Tibial artery (tissue), 4 donors: Measurements from ENCODE around the gene AMDHD1.

ENCODE experiments used
- DNase-seq, 2 donors: peaks; one replicate each; pipeline ENCODE4 v3.0.0-alpha.2; 2019
- H3K27ac ChIP-seq, 2 donors: fragments of 200-600 bp; sonication (generic) in 1 of 2; 1 replicate in 1 of 2; 2 replicates in 1 of 2; pipeline ENCODE4 v1.5.1; 2018 to 2019; ENCODE audit warnings: mild to moderate bottlenecking in 1 of 2
- H3K27me3 ChIP-seq, 2 donors: fragments of 200-600 bp; sonication (generic) in 1 of 2; one replicate each; pipeline versions ENCODE4 v1.5.1 to v1.6.0; 2016 to 2019
- H3K36me3 ChIP-seq, 3 donors: fragments of 200-600 bp; sonication (generic) in 2 of 3; one replicate each; pipeline ENCODE4 v1.5.1; 2016 to 2019; ENCODE audit warnings: mild to moderate bottlenecking in 2 of 3
- H3K4me1 ChIP-seq, 4 donors: fragments of 200-600 bp; sonication (generic) in 2 of 4; 1 replicate in 3 of 4; 2 replicates in 1 of 4; pipeline ENCODE4 v1.5.1; 2016 to 2019
- H3K4me3 ChIP-seq, 2 donors: fragments of 200-600 bp; sonication (generic) in 1 of 2; 1 replicate in 1 of 2; 2 replicates in 1 of 2; pipeline ENCODE4 v1.5.1; 2018 to 2019; ENCODE audit warnings: mild to moderate bottlenecking in 2 of 2
- H3K9me3 ChIP-seq, 3 donors: fragments of 200-600 bp; sonication (generic) in 1 of 3; one replicate each; pipeline ENCODE4 v1.5.1; 2016 to 2019
- intact Hi-C: fragments of 100-400 bp; cut with DNase I; formaldehyde crosslinking; loops from one replicate; pipeline ENCODE4 v1.15.0; 2023; ENCODE audit warnings: low total_unique reads
- TF ChIP-seq, protein P1 (sequence below), 2 experiments: fragments of 200-600 bp in 1 of 2; fragments of 450-650 bp in 1 of 2; IDR thresholded peaks; one replicate each; pipeline ENCODE4 v1.5.1; 2017 to 2019; ENCODE audit warnings: antibody characterized with exemption in 2 of 2, mild to moderate bottlenecking in 1 of 2, moderate library complexity in 1 of 2

AMDHD1 gene

DNA sequence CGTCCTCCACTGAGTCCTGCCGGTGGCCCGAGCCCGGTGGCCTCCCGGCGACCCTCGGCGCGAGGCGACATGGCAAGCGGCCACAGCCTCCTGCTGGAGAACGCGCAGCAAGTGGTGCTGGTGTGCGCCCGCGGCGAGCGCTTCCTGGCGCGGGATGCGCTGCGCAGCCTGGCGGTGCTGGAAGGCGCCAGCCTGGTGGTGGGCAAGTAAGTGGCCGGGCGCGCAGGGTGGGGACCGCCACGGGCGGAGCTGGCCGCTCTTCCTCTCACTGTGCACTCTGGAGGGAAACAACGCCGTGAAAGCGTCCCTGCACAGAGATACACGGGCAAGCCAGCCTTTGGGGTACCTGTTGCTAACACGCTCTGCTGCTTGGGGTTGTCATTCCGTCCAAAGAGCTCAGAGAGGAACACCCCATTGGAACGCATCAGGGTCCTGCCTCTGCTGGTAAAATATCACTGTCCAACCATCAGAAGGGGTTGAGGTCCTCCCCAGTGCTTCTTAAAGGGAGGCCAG, at the start of gene AMDHD1:
Gene AMDHD1, plus strand, starts transcription at position 2 of the 513 bp plus-strand sequence. Its CDS starts 68 bp downstream, at position 70.
- Histone ChIP-seq H3K27ac (peak within 1 kb of the TSS; percentile 66 to 70), H3K4me1 (peaks cover 0 to 15% (median 4%) of the 10 kb centered on the region in 4 donors), H3K36me3 (no peaks in the 10 kb centered on the region), H3K4me3 (peak within 1 kb of the TSS; percentile 71 to 77), H3K27me3 (no peaks in the 10 kb centered on the region), H3K9me3 (no peaks in the 10 kb centered on the region)
- peak; percentile 27 to 69 for DNase-seq
- TF ChIP-seq, protein P1, sequence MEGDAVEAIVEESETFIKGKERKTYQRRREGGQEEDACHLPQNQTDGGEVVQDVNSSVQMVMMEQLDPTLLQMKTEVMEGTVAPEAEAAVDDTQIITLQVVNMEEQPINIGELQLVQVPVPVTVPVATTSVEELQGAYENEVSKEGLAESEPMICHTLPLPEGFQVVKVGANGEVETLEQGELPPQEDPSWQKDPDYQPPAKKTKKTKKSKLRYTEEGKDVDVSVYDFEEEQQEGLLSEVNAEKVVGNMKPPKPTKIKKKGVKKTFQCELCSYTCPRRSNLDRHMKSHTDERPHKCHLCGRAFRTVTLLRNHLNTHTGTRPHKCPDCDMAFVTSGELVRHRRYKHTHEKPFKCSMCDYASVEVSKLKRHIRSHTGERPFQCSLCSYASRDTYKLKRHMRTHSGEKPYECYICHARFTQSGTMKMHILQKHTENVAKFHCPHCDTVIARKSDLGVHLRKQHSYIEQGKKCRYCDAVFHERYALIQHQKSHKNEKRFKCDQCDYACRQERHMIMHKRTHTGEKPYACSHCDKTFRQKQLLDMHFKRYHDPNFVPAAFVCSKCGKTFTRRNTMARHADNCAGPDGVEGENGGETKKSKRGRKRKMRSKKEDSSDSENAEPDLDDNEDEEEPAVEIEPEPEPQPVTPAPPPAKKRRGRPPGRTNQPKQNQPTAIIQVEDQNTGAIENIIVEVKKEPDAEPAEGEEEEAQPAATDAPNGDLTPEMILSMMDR (IDR thresholded peaks at IDR 0.05): peak in 1 of 2 experiments; percentile 37
- intact Hi-C loops: loop anchor here (10.0 kb wide), 1 partner anchor 89 kb away; the partner anchor contains the start of gene SNRPF

DNA sequence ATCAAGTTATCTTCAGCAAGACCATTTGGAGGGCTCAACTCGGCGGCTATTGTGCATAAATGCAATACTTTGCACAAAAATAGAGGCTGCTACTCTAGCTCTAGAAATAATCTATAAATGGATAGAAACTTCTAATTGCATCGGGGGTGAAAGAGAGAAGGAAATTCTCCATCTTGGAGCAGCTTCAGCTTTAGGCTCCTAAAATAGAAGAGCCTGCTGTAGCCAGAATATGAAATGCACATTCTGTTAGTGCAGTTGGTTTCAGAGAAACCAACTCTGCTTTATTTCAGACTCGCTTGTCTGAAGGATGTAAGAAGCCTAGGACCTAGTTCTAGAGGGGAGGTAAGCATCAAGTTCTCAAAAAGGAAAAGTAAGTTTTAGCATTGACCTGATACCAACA, 46.3 kb upstream of the AMDHD1 start:
- Histone ChIP-seq H3K4me3 (no peak overlapping the region), H3K27me3 (no peaks in the 10 kb centered on the region), H3K4me1 (no peaks in the 10 kb centered on the region), H3K27ac (no peak overlapping the region), H3K36me3 (no peaks in the 10 kb centered on the region), H3K9me3 (no peaks in the 10 kb centered on the region)
- DNase-seq: no peak
- TF ChIP-seq, protein P1 (IDR thresholded peaks at IDR 0.05): no peak
- intact Hi-C loops: no loop called here

DNA sequence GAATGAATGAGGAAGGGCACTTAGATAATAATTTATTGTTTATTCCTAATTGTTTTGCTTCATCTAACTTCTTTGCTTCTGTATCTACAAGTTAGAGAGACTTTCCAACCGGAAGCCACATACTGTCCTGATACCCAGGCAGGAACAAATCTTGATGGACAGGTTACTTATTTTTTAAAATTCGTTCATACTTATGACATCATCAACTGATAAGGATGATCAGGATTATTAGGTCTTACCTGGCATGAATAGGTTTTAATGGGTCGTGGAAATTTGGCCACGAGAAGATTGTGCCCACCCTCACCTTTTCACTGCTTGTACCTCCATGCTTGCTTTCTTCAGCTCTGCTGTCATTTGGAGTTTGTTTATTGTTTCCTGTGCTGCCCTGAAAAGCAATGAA, 45.0 kb upstream of the AMDHD1 start:
- no peaks in the 10 kb centered on the region for H3K36me3 ChIP-seq
- no peaks in the 10 kb centered on the region for H3K4me1 ChIP-seq
- TF ChIP-seq, protein P1 (IDR thresholded peaks at IDR 0.05): no peak
- H3K27me3 ChIP-seq: no peaks in the 10 kb centered on the region
- H3K27ac ChIP-seq: no peak overlapping the region
- H3K4me3 ChIP-seq: no peak overlapping the region
- DNase-seq: no peak
- intact Hi-C loops: no loop called here
- H3K9me3 ChIP-seq: no peaks in the 10 kb centered on the region

DNA sequence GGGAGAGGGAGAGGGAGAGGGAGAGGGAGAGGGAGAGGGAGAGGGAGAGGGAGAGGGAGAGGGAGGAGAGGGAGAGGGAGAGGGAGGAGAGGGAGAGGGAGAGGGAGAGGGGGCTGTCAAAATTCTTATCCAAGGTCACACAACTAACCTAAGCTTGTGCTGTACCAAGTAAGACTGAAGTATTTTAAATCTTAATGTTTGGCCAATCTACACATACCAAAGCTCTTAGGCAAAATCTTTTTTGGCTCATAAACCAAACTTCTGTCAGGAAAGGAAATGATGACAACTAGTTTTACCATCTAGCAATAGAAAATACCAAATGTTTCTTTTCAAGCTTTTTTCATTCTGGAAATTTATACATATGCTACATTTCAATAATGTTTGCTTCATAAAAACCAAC, 34.6 kb upstream of the AMDHD1 start:
- H3K27ac ChIP-seq: no peak overlapping the region
- H3K36me3 ChIP-seq: no peaks in the 10 kb centered on the region
- DNase-seq: no peak
- no peak overlapping the region for H3K4me3 ChIP-seq
- intact Hi-C loops: no loop called here
- TF ChIP-seq, protein P1 (IDR thresholded peaks at IDR 0.05): no peak
- H3K4me1 ChIP-seq: peaks cover 0 to 7% (median 0%) of the 10 kb centered on the region in 4 donors
- H3K27me3 ChIP-seq: no peaks in the 10 kb centered on the region
- H3K9me3 ChIP-seq: no peaks in the 10 kb centered on the region

- Histone ChIP-seq H3K27ac (no peak overlapping the region), H3K9me3 (no peaks in the 10 kb centered on the region), H3K36me3 (no peaks in the 10 kb centered on the region), H3K4me1 (peaks cover 0 to 7% (median 0%) of the 10 kb centered on the region in 4 donors), H3K4me3 (no peak overlapping the region), H3K27me3 (no peaks in the 10 kb centered on the region)
- intact Hi-C loops: loop anchor here (10.0 kb wide), 1 partner anchor 305 kb away; no protein-coding TSS in a partner anchor
- TF ChIP-seq, protein P1 (IDR thresholded peaks at IDR 0.05): no peak
- no peak for DNase-seq
Observed at GRCh38 chr12:95909871-95910270, 33.3 kb upstream of the AMDHD1 start.
